ENCODE measurements around the gene NSMCE1. TPM values are rescaled to one million over a fixed set of nuclear protein-coding genes. Genes with fewer than 3 reads are reported as not detected.

Gene NSMCE1
- total RNA-seq, 6 experiments from 2014 or later: 23.7 to 42.3 (median 33.1) TPM

- WGBS (ENCODE audit: insufficient coverage, low coverage, low lambda C conversion rate, missing lambda C conversion rate): 83% methylated on average over 8 of the region's 8 CpGs
- peaks cover 0 to 12% (median 0%) of the 10 kb centered on the region in 4 donors for H3K4me1 ChIP-seq
- peaks cover 0 to 27% (median 9%) of the 10 kb centered on the region in 4 donors for H3K36me3 ChIP-seq
- H3K4me3 ChIP-seq: no peak overlapping the region
- ATAC-seq (no peak), DNase-seq (no peak)
- intact Hi-C loops (cut with DNase I): loop anchor here in 1 of 2 donors (5.0 kb wide), 1 partner anchor 133 kb away; no protein-coding TSS in a partner anchor
- no peaks in the 10 kb centered on the region for H3K27me3 ChIP-seq
- no peak overlapping the region for H3K27ac ChIP-seq
- no peaks in the 10 kb centered on the region for H3K9me3 ChIP-seq
- TF ChIP-seq POLR2A (IDR thresholded peaks at IDR 0.05) (no peak), CTCF (IDR thresholded peaks at IDR 0.05) (no peak)
Observed at GRCh38 chr16:27234171-27234570, 34.4 kb downstream of the NSMCE1 start.

GRCh38 chr16:27233731-27234130 is 34.8 kb downstream of the NSMCE1 start:
- H3K36me3 ChIP-seq: peaks cover 0 to 27% (median 9%) of the 10 kb centered on the region in 4 donors
- no peak overlapping the region for H3K4me3 ChIP-seq
- H3K9me3 ChIP-seq: no peaks in the 10 kb centered on the region
- WGBS (ENCODE audit: insufficient coverage, low coverage, low lambda C conversion rate, missing lambda C conversion rate): 100% methylated on average over 1 of the region's 6 CpGs
- peaks cover 0 to 12% (median 0%) of the 10 kb centered on the region in 4 donors for H3K4me1 ChIP-seq
- ATAC-seq (no peak), DNase-seq (no peak)
- H3K27me3 ChIP-seq: no peaks in the 10 kb centered on the region
- TF ChIP-seq CTCF (IDR thresholded peaks at IDR 0.05) (no peak), POLR2A (IDR thresholded peaks at IDR 0.05) (no peak)
- no peak overlapping the region for H3K27ac ChIP-seq
- intact Hi-C loops (cut with DNase I): loop anchor here in 1 of 2 donors (5.0 kb wide), 1 partner anchor 134 kb away; no protein-coding TSS in a partner anchor

- intact Hi-C loops (cut with DNase I): loop anchor here in 1 of 2 donors (5.0 kb wide), 1 partner anchor 134 kb away; no protein-coding TSS in a partner anchor
- WGBS (ENCODE audit: insufficient coverage, low coverage, low lambda C conversion rate, missing lambda C conversion rate): 77% methylated on average over 11 of the region's 13 CpGs
- Histone ChIP-seq H3K4me3 (no peak overlapping the region), H3K4me1 (peaks cover 0 to 12% (median 0%) of the 10 kb centered on the region in 4 donors), H3K27ac (no peak overlapping the region), H3K27me3 (no peaks in the 10 kb centered on the region), H3K36me3 (peaks cover 0 to 27% (median 9%) of the 10 kb centered on the region in 4 donors), H3K9me3 (no peaks in the 10 kb centered on the region)
- no peak for DNase-seq
- ATAC-seq: no peak
- TF ChIP-seq POLR2A (IDR thresholded peaks at IDR 0.05): no peak
- TF ChIP-seq CTCF (IDR thresholded peaks at IDR 0.05): no peak
Observed at GRCh38 chr16:27232901-27233625, 35.5 kb downstream of the NSMCE1 start.

GRCh38 chr16:27232061-27232900 is 36.3 kb downstream of the NSMCE1 start:
- DNase-seq (peak in 1 of 3 donors; percentile 52), ATAC-seq (no peak)
- Histone ChIP-seq H3K36me3 (peaks cover 0 to 27% (median 9%) of the 10 kb centered on the region in 4 donors), H3K4me1 (peaks cover 0 to 12% (median 0%) of the 10 kb centered on the region in 4 donors), H3K27ac (no peak overlapping the region), H3K9me3 (no peaks in the 10 kb centered on the region), H3K4me3 (no peak overlapping the region), H3K27me3 (no peaks in the 10 kb centered on the region)
- intact Hi-C loops (cut with DNase I): loop anchor here in 1 of 2 donors (5.0 kb wide), 1 partner anchor 135 kb away; no protein-coding TSS in a partner anchor
- TF ChIP-seq POLR2A (IDR thresholded peaks at IDR 0.05) (no peak), CTCF (IDR thresholded peaks at IDR 0.05) (no peak)
- 82% methylated on average over 15 of the region's 26 CpGs for WGBS (ENCODE audit: insufficient coverage, low coverage, low lambda C conversion rate, missing lambda C conversion rate)
